Mammary epithelial cell (primary cell): Measurements from ENCODE around the gene OR7A5.

Experiments used
- EZH2 ChIP-seq: IDR thresholded peaks from 2 replicates; pipeline ENCODE4 v1.6.1; 2012; ENCODE audit warnings: low read length, inconsistent platforms, borderline replicate concordance
- TF ChIP-seq, protein P1 (sequence below), 2 donors: IDR thresholded peaks in 1 of 2; conservative IDR thresholded peaks in 1 of 2; 2 replicates each; pipeline ENCODE4 v1.5.1; 2011 to 2012; ENCODE audit warnings: inconsistent platforms in 2 of 2, low read length in 2 of 2, mild to moderate bottlenecking in 2 of 2, control low read depth in 1 of 2, low read depth in 1 of 2; ENCODE audit not compliant: insufficient read depth in 1 of 2; ENCODE audit errors: extremely low read depth in 1 of 2

DNA sequence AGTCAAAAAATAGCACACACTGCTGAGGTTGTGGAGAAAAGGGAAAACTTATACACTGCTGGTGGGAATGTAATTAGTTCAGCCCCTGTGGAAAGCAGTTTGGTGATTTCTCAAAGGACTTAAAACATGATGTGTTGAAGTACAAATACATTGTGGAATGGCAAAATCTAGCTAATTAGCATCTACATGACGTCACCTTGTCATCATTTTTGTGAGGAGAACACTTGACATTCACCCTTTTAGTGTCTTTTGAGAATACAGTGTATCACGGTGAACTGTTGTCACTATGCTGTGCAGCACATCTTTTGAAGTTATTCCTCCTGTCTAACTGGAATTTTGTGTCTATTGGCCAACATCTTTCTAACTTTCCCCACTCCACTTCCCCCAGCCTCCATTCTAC lies 8.2 kb upstream of the OR7A5 start:
- TF ChIP-seq, protein P1, sequence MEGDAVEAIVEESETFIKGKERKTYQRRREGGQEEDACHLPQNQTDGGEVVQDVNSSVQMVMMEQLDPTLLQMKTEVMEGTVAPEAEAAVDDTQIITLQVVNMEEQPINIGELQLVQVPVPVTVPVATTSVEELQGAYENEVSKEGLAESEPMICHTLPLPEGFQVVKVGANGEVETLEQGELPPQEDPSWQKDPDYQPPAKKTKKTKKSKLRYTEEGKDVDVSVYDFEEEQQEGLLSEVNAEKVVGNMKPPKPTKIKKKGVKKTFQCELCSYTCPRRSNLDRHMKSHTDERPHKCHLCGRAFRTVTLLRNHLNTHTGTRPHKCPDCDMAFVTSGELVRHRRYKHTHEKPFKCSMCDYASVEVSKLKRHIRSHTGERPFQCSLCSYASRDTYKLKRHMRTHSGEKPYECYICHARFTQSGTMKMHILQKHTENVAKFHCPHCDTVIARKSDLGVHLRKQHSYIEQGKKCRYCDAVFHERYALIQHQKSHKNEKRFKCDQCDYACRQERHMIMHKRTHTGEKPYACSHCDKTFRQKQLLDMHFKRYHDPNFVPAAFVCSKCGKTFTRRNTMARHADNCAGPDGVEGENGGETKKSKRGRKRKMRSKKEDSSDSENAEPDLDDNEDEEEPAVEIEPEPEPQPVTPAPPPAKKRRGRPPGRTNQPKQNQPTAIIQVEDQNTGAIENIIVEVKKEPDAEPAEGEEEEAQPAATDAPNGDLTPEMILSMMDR (conservative IDR thresholded peaks at IDR 0.05 in 1 of 2, IDR thresholded peaks at IDR 0.05 in 1 of 2; ENCODE audit: extremely low read depth in 1 of 2, insufficient read depth in 1 of 2, low read depth in 1 of 2, low read length in 2 of 2) = no peak
- no peak for TF ChIP-seq EZH2
